Activated B cell treated with CpG ODN at 0.5 μM for 24 hours (primary cell): ENCODE measurements around the gene AGPS. TPM values are rescaled to one million over a fixed set of nuclear protein-coding genes. Genes with fewer than 3 reads are reported as not detected.

Experiments
- ATAC-seq: fragments of 200-7000 bp; cut with Tn5 transposase; one replicate; pipeline ENCODE4 v1.10.0; 2021; ENCODE audit warnings: low read depth, mild to moderate bottlenecking, moderate library complexity
- CTCF ChIA-PET: fragments of 350-600 bp; sonication (Branson Sonifier 250); formaldehyde crosslinking; loops from one replicate; lab custom pipeline; 2021; ENCODE audit warnings: antibody characterized with exemption; lab: Charles Lee
- POLR2A ChIA-PET: fragments of 350-600 bp; sonication (Branson Sonifier 250); formaldehyde crosslinking; loops from one replicate; lab custom pipeline; 2021; ENCODE audit warnings: antibody characterized with exemption; lab: Charles Lee
- DNase-seq: peaks from one replicate; pipeline ENCODE4 v3.0.0; 2022
- H3K27ac Mint-ChIP-seq: one replicate; pipeline ENCODE4 v1.8.0; 2020; ENCODE audit warnings: mixed read lengths
- H3K27me3 Mint-ChIP-seq: one replicate; pipeline ENCODE4 v1.8.0; 2021; ENCODE audit warnings: mixed read lengths
- H3K36me3 Mint-ChIP-seq: one replicate; pipeline ENCODE4 v1.8.0; 2021; ENCODE audit warnings: low read depth, mixed read lengths
- H3K4me1 Mint-ChIP-seq: one replicate; pipeline ENCODE4 v1.8.0; 2021; ENCODE audit warnings: mixed read lengths
- H3K4me3 Mint-ChIP-seq: one replicate; pipeline ENCODE4 v1.8.0; 2020; ENCODE audit warnings: mild to moderate bottlenecking, mixed read lengths
- H3K9me3 Mint-ChIP-seq: one replicate; pipeline ENCODE4 v1.8.0; 2020; ENCODE audit warnings: mixed read lengths
- intact Hi-C: fragments of 100-400 bp; cut with micrococcal nuclease; formaldehyde crosslinking; loops from one replicate; pipeline ENCODE4 v1.15.1; 2024
- total RNA-seq: library from RNA; stranded (reverse); gene quantifications from 2 replicates; pipeline ENCODE4 v1.2.3, GENCODE V29; 2022
- TF ChIP-seq, protein P1 (sequence below): fragments of 200-600 bp; IDR thresholded peaks from one replicate; pipeline ENCODE4 v1.8.0; 2022; ENCODE audit warnings: antibody characterized with exemption, mild to moderate bottlenecking

Gene AGPS
- total RNA-seq, 1 donor from 2014 or later, result 29.9 TPM

DNA sequence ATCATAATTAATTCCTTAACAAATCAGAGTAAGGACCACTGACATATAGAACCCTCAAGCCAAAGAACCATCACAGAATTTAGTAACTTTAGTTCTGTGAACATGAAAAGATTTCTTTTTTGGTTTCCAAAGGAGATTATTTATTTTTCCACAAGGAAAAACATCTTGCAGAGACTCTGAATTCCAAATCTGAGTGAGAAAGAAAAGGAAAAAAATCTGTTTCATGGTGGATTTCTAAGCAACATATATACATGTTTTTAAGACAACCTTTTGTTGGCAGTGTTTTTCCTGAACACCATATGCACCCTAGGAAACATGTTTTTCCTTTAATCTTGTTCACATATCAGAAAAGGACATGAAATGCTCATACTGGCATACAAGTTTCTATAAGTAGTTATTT, 149.8 kb downstream of the AGPS start:
- Mint-ChIP-seq H3K27me3 (no peaks in the 10 kb centered on the region), H3K9me3 (peaks cover 4% of the 10 kb centered on the region), H3K27ac (no peak overlapping the region), H3K4me1 (peaks cover 6% of the 10 kb centered on the region), H3K4me3 (no peak overlapping the region), H3K36me3 (peaks cover 6% of the 10 kb centered on the region)
- intact Hi-C loops, result no loop called here
- DNase-seq (no peak), ATAC-seq (no peak)
- POLR2A ChIA-PET, result no interaction called here
- TF ChIP-seq, protein P1, sequence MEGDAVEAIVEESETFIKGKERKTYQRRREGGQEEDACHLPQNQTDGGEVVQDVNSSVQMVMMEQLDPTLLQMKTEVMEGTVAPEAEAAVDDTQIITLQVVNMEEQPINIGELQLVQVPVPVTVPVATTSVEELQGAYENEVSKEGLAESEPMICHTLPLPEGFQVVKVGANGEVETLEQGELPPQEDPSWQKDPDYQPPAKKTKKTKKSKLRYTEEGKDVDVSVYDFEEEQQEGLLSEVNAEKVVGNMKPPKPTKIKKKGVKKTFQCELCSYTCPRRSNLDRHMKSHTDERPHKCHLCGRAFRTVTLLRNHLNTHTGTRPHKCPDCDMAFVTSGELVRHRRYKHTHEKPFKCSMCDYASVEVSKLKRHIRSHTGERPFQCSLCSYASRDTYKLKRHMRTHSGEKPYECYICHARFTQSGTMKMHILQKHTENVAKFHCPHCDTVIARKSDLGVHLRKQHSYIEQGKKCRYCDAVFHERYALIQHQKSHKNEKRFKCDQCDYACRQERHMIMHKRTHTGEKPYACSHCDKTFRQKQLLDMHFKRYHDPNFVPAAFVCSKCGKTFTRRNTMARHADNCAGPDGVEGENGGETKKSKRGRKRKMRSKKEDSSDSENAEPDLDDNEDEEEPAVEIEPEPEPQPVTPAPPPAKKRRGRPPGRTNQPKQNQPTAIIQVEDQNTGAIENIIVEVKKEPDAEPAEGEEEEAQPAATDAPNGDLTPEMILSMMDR, result no peak
- CTCF ChIA-PET, result no interaction called here

DNA sequence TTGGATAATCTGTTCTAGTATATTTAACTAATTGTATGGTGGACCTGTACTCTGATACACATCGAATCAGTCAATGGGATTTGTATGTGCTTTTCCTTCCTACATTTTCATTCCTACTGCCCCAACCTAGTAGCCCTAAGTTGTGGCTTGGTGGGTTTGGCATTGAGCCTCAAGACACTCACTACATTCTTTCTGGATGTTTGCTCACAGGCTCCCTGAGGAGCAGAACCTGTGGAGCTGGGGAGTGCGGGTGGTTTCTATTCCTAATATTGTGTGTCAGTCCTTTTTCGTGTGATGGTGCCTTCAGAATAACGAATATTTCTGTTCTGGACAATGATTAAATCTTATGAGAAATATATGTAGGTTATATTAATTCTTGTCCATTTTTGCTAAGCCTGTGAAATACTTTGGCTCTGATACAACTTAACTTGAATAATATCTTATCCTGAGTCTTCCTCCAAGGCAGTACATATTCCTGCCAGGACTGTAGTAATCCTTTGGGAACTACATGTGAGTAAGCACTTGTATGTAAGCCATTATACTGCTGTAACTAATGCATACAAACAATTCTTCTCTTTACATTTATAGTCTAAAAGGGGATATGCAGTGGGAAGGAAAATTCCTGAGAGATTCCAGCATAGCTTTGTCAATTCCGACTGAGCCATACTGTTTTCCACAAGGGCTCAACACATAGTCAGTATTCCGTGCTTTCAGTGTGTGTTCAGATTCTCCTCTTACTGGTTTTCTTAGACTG, 150.6 kb downstream of the AGPS start:
- DNase-seq (no peak), ATAC-seq (no peak)
- H3K27ac Mint-ChIP-seq, result no peak overlapping the region
- CTCF ChIA-PET, result no interaction called here
- no peak overlapping the region for H3K4me3 Mint-ChIP-seq
- intact Hi-C loops, result no loop called here
- no peaks in the 10 kb centered on the region for H3K27me3 Mint-ChIP-seq
- TF ChIP-seq, protein P1, result no peak
- H3K9me3 Mint-ChIP-seq, result peaks cover 4% of the 10 kb centered on the region
- peaks cover 6% of the 10 kb centered on the region for H3K4me1 Mint-ChIP-seq
- H3K36me3 Mint-ChIP-seq, result peaks cover 3% of the 10 kb centered on the region
- POLR2A ChIA-PET, result no interaction called here

DNA sequence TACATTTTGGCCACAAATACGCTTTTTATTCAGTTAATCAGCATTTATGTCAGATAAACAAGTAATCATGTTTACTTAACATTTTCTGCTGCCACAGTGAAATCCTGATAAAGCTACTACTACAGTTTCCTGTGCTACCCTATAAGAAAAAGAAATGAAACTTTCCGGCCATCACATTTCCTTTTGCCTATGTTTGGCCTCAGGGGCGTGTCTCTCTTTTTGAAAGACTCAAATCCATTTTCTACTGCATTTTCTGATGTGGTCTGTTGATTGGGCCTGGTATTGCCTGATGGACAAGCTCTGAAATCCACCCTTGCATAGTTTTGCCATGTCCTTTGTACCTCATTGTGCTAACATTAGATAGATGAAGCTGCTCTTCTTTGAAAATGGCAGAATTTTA, 152.6 kb downstream of the AGPS start:
- H3K9me3 Mint-ChIP-seq, result peaks cover 4% of the 10 kb centered on the region
- no peak overlapping the region for H3K4me3 Mint-ChIP-seq
- DNase-seq, result no peak
- POLR2A ChIA-PET, result no interaction called here
- no peak overlapping the region for H3K27ac Mint-ChIP-seq
- no peak for ATAC-seq
- peaks cover 6% of the 10 kb centered on the region for H3K4me1 Mint-ChIP-seq
- TF ChIP-seq, protein P1, result no peak
- H3K36me3 Mint-ChIP-seq, result no peaks in the 10 kb centered on the region
- CTCF ChIA-PET, result no interaction called here
- no peaks in the 10 kb centered on the region for H3K27me3 Mint-ChIP-seq
- intact Hi-C loops, result no loop called here

DNA sequence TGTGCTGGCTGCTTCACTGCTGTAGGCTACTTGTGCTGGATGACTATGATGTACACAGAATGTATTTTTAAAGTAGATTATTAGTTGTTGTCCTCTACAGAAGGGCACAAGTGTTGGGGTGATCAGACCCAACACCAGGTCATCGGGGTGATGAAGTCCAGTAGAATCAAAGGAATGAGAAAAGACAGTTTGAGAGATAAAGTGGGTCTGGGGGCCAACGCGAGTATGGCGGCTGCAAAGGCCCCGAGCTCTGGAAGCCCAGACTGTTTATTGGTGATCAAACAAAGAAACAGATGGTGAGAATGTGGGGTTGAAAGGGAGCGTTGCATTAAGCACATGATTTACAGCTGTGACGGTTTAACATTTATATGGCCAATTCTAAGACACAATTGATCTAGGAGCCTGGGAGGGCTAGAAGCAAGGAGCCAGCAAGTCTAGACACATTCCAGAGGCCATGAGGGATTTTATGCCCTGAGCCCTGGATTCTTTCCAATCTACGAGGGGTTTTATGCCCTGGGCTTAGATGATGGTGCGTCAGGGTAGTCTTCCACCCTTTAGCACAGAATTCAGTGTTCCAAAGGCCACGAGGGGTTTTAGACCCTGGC, 153.5 kb downstream of the AGPS start:
- intact Hi-C loops, result no loop called here
- H3K4me1 Mint-ChIP-seq, result peaks cover 6% of the 10 kb centered on the region
- ATAC-seq (no peak), DNase-seq (no peak)
- no peak overlapping the region for H3K27ac Mint-ChIP-seq
- peaks cover 4% of the 10 kb centered on the region for H3K9me3 Mint-ChIP-seq
- TF ChIP-seq, protein P1, result no peak
- no peaks in the 10 kb centered on the region for H3K27me3 Mint-ChIP-seq
- H3K36me3 Mint-ChIP-seq, result no peaks in the 10 kb centered on the region
- CTCF ChIA-PET, result no interaction called here
- POLR2A ChIA-PET, result no interaction called here
- H3K4me3 Mint-ChIP-seq, result no peak overlapping the region

DNA sequence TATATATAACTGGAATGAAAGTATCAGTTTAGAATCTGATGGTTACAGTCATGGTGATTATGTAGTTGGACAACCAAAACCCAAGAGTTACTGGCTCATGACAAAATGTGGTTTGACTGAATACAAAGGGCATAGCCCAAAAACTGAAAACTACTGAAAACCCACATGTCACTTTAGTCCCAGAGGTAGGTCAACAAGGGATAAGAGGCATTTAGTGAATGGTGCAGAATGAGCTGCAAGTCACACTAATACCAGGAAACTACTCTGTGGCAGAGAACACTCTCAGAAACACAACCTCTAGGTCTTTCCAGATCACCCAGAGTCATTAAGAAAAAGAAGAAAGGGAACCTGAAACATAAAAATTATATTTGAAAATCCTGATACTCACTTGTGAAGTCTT, 154.5 kb downstream of the AGPS start:
- peaks cover 4% of the 10 kb centered on the region for H3K9me3 Mint-ChIP-seq
- TF ChIP-seq, protein P1, result no peak
- ATAC-seq (no peak), DNase-seq (no peak)
- H3K27ac Mint-ChIP-seq, result no peak overlapping the region
- H3K36me3 Mint-ChIP-seq, result no peaks in the 10 kb centered on the region
- ChIA-PET CTCF (no interaction called here), POLR2A (interaction anchor here (0.8 kb wide), 1 partner anchor 36 kb away, joined by 3 read pairs; no protein-coding TSS in a partner anchor)
- intact Hi-C loops, result no loop called here
- no peak overlapping the region for H3K4me3 Mint-ChIP-seq
- H3K4me1 Mint-ChIP-seq, result peaks cover 9% of the 10 kb centered on the region
- no peaks in the 10 kb centered on the region for H3K27me3 Mint-ChIP-seq
